Spleen (tissue), 7 donors: ENCODE results near the gene SHC3.

Experiments used
- CTCF ChIP-seq, 11 experiments: fragments of 200-600 bp in 7 of 11; fragments of 450-650 bp in 4 of 11; sonication (generic) in 4 of 11; IDR thresholded peaks in 8 of 11; conservative IDR thresholded peaks in 3 of 11; 1 replicate in 7 of 11; 2 replicates in 4 of 11; pipeline versions ENCODE4 v1.4.0 to v1.8.0; 2016 to 2021; ENCODE audit warnings: antibody characterized with exemption in 11 of 11, inconsistent platforms in 4 of 11, mild to moderate bottlenecking in 1 of 11
- POLR2AphosphoS5 ChIP-seq, 3 donors: sonication (generic); formaldehyde crosslinking; IDR thresholded peaks; one replicate each; pipeline ENCODE4 v1.5.1; 2017; ENCODE audit warnings: antibody characterized with exemption in 3 of 3
- donor health status: DM: no; HTN: no; CAD: no; lungs with moderate emphysema.
- donor health status: DM: no; HTN: no; CAD: no.
- donor health status: DM: no; HTN: no; CAD: no.

- no peak for TF ChIP-seq CTCF (IDR thresholded peaks at IDR 0.05 in 8 of 11, conservative IDR thresholded peaks at IDR 0.05 in 3 of 11)
- no peak for TF ChIP-seq POLR2AphosphoS5 (IDR thresholded peaks at IDR 0.05)
These were observed 169.1 kb downstream of the SHC3 start for GRCh38 chr9:89009546-89009840.
